Hematopoietic multipotent progenitor cell treated with erythropoietin and hydrocortisone succinate and interleukin-3 and kit ligand, for 4 days (in vitro differentiated cells): Measurements from ENCODE around the gene LGALSL.

Experiments used
- DNase-seq: peaks from one replicate; pipeline ENCODE4 v3.0.0-alpha.2; 2015

LGALSL gene

GRCh38 chr2:64474121-64474571 lies 20.2 kb downstream of the LGALSL start:
- peak; percentile 94 for DNase-seq

- DNase-seq: no peak
Observed at GRCh38 chr2:64474636-64475035, 20.7 kb downstream of the LGALSL start.

- no peak for DNase-seq
Observed at GRCh38 chr2:64477037-64477436, 23.1 kb downstream of the LGALSL start.

GRCh38 chr2:64477979-64478378 lies 24.0 kb downstream of the LGALSL start:
- DNase-seq: no peak

GRCh38 chr2:64478502-64479230 lies 24.7 kb downstream of the LGALSL start:
- DNase-seq: peak; percentile 31

DNA sequence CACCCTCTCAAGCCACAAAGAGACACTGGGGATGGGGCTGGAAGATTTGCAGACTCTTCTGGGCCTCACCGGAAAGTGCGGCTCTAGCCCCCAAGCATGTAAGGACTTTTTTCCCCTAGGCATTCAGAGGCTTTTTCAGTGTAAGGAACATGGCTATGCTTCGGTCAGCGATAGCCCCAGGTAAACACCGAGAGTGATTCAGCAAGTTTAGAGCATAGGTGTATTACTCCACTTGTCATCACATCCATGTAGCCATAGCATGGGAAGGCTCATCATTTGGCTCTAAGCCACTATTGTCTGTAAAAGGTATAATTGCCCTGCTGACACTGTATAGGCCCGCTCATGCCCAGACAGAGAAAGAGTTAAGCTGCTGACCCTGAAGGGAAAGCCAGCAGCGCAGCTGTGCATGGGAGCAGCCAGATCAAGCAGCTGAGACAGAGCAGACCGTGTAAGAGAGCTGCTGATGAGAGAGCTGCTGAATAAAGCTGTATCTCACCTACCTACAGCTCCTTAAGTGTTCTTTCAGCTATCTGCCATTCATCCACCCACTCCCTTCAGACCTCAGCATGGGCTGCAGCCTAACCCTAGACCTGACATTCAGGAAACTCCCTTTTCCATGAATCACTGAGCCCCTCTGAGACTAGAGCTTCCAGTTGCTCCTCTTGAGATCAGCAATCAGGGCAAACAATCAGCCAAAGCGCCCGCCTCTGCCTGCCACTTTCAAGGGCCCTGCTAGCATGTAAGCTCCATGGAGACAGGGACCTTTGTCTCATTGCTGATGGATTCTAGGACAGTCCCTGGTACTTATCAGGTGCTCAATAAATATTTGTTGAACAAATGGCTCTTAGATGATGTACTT lies 25.5 kb downstream of the LGALSL start:
- no peak for DNase-seq

DNA sequence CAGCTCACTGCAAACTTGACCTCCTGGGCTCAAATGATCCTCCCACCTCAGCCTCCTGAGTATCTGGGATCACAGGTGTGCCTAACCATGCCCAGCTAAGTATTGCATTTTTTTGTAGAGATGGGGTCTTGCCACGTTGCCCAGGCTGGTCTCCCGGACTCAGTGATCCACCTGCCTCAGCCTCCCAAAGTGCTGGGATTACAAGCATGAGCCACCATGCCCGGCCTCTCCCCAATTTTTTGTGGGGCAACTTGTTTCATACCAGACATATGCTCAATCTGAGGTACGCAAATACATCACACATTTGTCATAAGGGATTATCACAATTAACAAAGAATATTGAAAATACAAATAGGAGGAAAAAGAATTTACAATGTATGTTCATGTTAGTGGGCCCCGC lies 27.7 kb downstream of the LGALSL start:
- DNase-seq: no peak

- DNase-seq: no peak
Observed at GRCh38 chr2:64482243-64482642, 28.3 kb downstream of the LGALSL start.

GRCh38 chr2:64482765-64483504 lies 29.0 kb downstream of the LGALSL start:
- DNase-seq: peak; percentile 65

- DNase-seq: no peak
Observed at GRCh38 chr2:64485331-64485730, 31.4 kb downstream of the LGALSL start.

GRCh38 chr2:64485961-64486360 lies 32.0 kb downstream of the LGALSL start:
- DNase-seq: no peak

GRCh38 chr2:64487256-64488049 lies 33.5 kb downstream of the LGALSL start:
- no peak for DNase-seq

- DNase-seq: peak; percentile 85
Observed at GRCh38 chr2:64488050-64488974, 34.4 kb downstream of the LGALSL start.

GRCh38 chr2:64489081-64489751 lies 35.3 kb downstream of the LGALSL start:
- peak; percentile 28 for DNase-seq

- DNase-seq: no peak
Observed at GRCh38 chr2:64491426-64491825, 37.5 kb downstream of the LGALSL start.

DNA sequence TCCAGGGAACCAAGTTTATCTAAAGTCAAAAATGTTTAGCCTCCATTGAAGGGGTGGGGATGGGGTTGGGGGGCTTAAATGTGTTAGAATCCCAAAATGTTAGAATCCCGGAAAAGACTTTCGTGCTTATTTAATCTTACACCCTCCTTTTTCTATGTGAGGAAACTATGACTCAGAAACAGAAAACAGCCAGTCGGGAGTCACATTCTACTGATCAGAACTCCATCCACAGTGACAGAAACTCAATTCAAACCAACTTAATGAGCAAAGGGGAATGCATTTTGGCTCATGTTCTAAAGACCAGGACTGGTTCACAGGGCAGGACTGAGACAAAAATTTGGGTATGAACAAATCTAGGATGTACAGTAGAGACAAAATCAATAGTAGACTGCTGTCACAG lies 38.3 kb downstream of the LGALSL start:
- DNase-seq: no peak

- no peak for DNase-seq
Observed at GRCh38 chr2:64492821-64493220, 38.9 kb downstream of the LGALSL start.

DNA sequence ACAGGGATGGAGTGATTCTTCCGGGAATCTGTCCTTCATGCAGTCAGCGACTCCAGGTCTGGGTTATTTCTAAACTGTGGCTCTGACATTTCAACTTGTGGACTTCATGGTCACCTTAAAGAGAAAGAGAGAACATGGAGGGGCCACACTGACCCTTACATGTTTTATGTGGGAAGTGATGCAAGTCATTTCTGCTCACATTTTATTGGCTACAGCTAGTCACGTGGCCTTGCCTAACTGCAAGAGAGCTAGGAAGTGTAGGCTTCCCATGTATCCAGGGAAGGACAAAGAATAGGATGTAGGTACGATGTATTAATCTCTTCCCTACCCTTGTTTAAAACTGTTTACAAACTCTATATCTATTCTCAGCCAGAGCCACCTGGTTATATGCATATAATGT lies 39.8 kb downstream of the LGALSL start:
- DNase-seq: no peak

- no peak for DNase-seq
Observed at GRCh38 chr2:64498438-64498837, 44.5 kb downstream of the LGALSL start.

- DNase-seq: no peak
Observed at GRCh38 chr2:64500549-64500948, 46.6 kb downstream of the LGALSL start.

GRCh38 chr2:64501946-64502345 lies 48.0 kb downstream of the LGALSL start:
- no peak for DNase-seq
